PC-3 (cell line): ENCODE results near the gene FAM114A1. TPM values are rescaled to one million over a fixed set of nuclear protein-coding genes. Genes with fewer than 3 reads are reported as not detected.

Source experiments
- ATAC-seq: fragments of 200-7000 bp; cut with Tn5 transposase; 2 replicates; pipeline ENCODE4 v1.9.1; 2020; ENCODE audit warnings: mild to moderate bottlenecking, moderate library complexity
- BruUV-seq: library from RNA; stranded (reverse); fragments of 400-500 nt; replicated peaks from 2 replicates; lab custom pipeline; 2021; lab: Mats Ljungman, UMichigan
- CTCF ChIA-PET: fragments of 300-600 bp; sonication (Branson Sonifier 250); formaldehyde crosslinking; loops from one replicate; lab custom pipeline; 2022; ENCODE audit warnings: antibody characterized with exemption; lab: Charles Lee
- POLR2A ChIA-PET: fragments of 300-600 bp; sonication (Branson Sonifier 250); formaldehyde crosslinking; loops from one replicate; lab custom pipeline; 2022; ENCODE audit warnings: antibody characterized with exemption; ENCODE audit not compliant: unreplicated experiment; lab: Charles Lee
- DNase-seq: peaks from one replicate; pipeline ENCODE4 v3.0.0-alpha.2; 2015
- H2AFZ ChIP-seq: fragments of 300-600 bp; sonication (generic); 2 replicates; pipeline ENCODE4 v1.6.0; 2016; ENCODE audit warnings: antibody characterized with exemption, low read length
- H3F3A ChIP-seq: fragments of 300-600 bp; sonication (generic); one replicate; pipeline ENCODE4 v1.6.0; 2017; ENCODE audit warnings: antibody characterized with exemption, low read length, control low read depth, mild to moderate bottlenecking; ENCODE audit not compliant: unreplicated experiment
- H3K27ac ChIP-seq: fragments of 300-600 bp; sonication (generic); 2 replicates; pipeline ENCODE4 v1.5.1; 2016; ENCODE audit warnings: mild to moderate bottlenecking, low read length
- H3K27me3 ChIP-seq: fragments of 300-600 bp; sonication (generic); 2 replicates; pipeline ENCODE4 v1.6.1; 2016; ENCODE audit warnings: low read length, mixed read lengths
- H3K36me3 ChIP-seq: fragments of 300-600 bp; sonication (generic); 2 replicates; pipeline ENCODE4 v1.6.1; 2016; ENCODE audit warnings: low read depth, mixed run types, low read length, mixed read lengths
- H3K4me1 ChIP-seq: fragments of 300-600 bp; sonication (generic); 2 replicates; pipeline ENCODE4 v1.5.1; 2016; ENCODE audit warnings: low read length; ENCODE audit not compliant: insufficient read depth
- H3K4me2 ChIP-seq: fragments of 300-600 bp; sonication (generic); 2 replicates; pipeline ENCODE4 v1.6.0; 2016; ENCODE audit warnings: low read length
- H3K4me3 ChIP-seq: fragments of 300-600 bp; sonication (generic); 2 replicates; pipeline ENCODE4 v1.5.1; 2016; ENCODE audit warnings: mild to moderate bottlenecking, low read length, mixed read lengths
- H3K79me2 ChIP-seq: fragments of 300-600 bp; sonication (generic); 2 replicates; pipeline ENCODE4 v1.6.1; 2017; ENCODE audit warnings: low read length, mixed read lengths
- H3K9ac ChIP-seq: fragments of 300-600 bp; sonication (generic); 2 replicates; pipeline ENCODE4 v1.6.0; 2016; ENCODE audit warnings: mild to moderate bottlenecking, low read length
- H3K9me2 ChIP-seq: fragments of 300-600 bp; sonication (generic); replicated peaks from 2 replicates; pipeline ENCODE4 v1.6.1; 2016; ENCODE audit warnings: mixed run types, low read length, mixed read lengths
- H3K9me3 ChIP-seq: fragments of 300-600 bp; sonication (generic); 2 replicates; pipeline ENCODE4 v1.6.1; 2016; ENCODE audit warnings: low read length, mixed read lengths
- H4K20me1 ChIP-seq: fragments of 300-600 bp; sonication (generic); 2 replicates; pipeline ENCODE4 v1.6.1; 2016; ENCODE audit warnings: low read length, mixed read lengths
- EZH2 ChIP-seq: fragments of 300-600 bp; sonication (generic); IDR thresholded peaks from one replicate; pipeline ENCODE4 v1.6.1; 2017; ENCODE audit warnings: antibody characterized with exemption, mild to moderate bottlenecking, low read length; ENCODE audit not compliant: unreplicated experiment
- EZH2phosphoT487 ChIP-seq: fragments of 300-600 bp; sonication (generic); IDR thresholded peaks from 2 replicates; pipeline ENCODE4 v1.6.1; 2018; ENCODE audit warnings: mild to moderate bottlenecking, antibody characterized with exemption, low read length, borderline replicate concordance
- intact Hi-C: fragments of 100-400 bp; cut with micrococcal nuclease; formaldehyde crosslinking; loops from 2 replicates; pipeline ENCODE4 v1.9.0; 2023
- total RNA-seq: library from RNA; depleted of rRNA; stranded (reverse); fragments of >200 nt; gene quantifications from 2 replicates; pipeline ENCODE4 v1.2.3, GENCODE V29; 2014
- TF ChIP-seq, protein P1 (sequence below): fragments of 300-600 bp; sonication (generic); conservative IDR thresholded peaks from 2 replicates; pipeline ENCODE4 v1.5.1; 2017; ENCODE audit warnings: antibody characterized with exemption, low read depth, mild to moderate bottlenecking, low read length

Gene FAM114A1
- total RNA-seq, 1 experiment from 2014 or later = 25.0 TPM

DNA sequence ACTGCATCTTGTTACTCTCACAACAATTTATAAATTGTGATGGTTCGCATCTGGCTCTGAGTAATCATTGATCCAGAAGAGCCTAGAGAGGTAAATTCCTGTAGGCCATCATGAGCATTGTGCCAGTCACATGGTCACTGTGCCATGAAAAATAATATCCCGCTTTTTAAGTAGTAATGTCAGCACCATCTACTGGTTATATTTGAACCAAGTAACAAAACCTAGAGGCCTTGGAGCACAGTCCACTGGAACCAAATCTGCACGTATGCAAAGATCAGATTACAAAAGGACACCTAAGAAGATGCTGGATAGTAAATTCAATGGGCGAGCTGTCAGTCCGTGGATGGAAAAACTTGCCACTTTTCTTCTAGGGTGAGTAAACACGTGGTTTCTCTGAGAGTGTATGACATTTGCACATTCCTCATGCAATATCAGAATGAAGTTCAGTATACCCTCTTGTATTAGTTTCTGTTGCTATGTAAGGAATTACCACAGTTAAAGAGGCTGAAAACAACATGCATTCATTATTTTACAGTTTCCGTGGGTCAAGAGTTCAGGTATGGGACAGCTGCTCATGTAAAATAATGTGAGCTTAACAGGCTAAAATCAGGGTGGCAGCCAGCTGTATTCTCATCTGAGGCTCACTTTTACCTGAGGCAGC lies 26.8 kb downstream of the FAM114A1 start:
- DNase-seq = peak; percentile 39
- Histone ChIP-seq H3K9me2 (no peaks in the 10 kb centered on the region), H3K9me3 (no peaks in the 10 kb centered on the region), H3K4me1 (peaks cover 13% of the 10 kb centered on the region), H3K4me3 (no peak overlapping the region), H3K9ac (no peak overlapping the region), H3K27me3 (no peaks in the 10 kb centered on the region), H2AFZ (no peak overlapping the region), H3K36me3 (peaks cover 4% of the 10 kb centered on the region; the same call in 1 of the 2 replicates), H4K20me1 (no peaks in the 10 kb centered on the region), H3K27ac (no peak overlapping the region), H3K4me2 (no peak overlapping the region), H3K79me2 (no peaks in the 10 kb centered on the region), H3F3A (no peaks in the 10 kb centered on the region)
- peak; percentile 49; the same call in 1 of the 2 replicates for ATAC-seq
- CTCF ChIA-PET = no interaction called here
- BruUV-seq = no TSS peak
- intact Hi-C loops = loop anchor here (2.0 kb wide), 1 partner anchor 136 kb away; no protein-coding TSS in a partner anchor
- TF ChIP-seq EZH2phosphoT487 (no peak), EZH2 (no peak)
- TF ChIP-seq, protein P1, sequence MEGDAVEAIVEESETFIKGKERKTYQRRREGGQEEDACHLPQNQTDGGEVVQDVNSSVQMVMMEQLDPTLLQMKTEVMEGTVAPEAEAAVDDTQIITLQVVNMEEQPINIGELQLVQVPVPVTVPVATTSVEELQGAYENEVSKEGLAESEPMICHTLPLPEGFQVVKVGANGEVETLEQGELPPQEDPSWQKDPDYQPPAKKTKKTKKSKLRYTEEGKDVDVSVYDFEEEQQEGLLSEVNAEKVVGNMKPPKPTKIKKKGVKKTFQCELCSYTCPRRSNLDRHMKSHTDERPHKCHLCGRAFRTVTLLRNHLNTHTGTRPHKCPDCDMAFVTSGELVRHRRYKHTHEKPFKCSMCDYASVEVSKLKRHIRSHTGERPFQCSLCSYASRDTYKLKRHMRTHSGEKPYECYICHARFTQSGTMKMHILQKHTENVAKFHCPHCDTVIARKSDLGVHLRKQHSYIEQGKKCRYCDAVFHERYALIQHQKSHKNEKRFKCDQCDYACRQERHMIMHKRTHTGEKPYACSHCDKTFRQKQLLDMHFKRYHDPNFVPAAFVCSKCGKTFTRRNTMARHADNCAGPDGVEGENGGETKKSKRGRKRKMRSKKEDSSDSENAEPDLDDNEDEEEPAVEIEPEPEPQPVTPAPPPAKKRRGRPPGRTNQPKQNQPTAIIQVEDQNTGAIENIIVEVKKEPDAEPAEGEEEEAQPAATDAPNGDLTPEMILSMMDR = peak; percentile 45
- POLR2A ChIA-PET = no interaction called here

GRCh38 chr4:38896940-38897339 lies 29.3 kb downstream of the FAM114A1 start:
- H3K9ac ChIP-seq = no peak overlapping the region
- no peaks in the 10 kb centered on the region for H3K27me3 ChIP-seq
- peaks cover 4% of the 10 kb centered on the region; the same call in 1 of the 2 replicates for H3K36me3 ChIP-seq
- CTCF ChIA-PET = no interaction called here
- no peaks in the 10 kb centered on the region for H3K4me1 ChIP-seq
- no peak overlapping the region for H3K27ac ChIP-seq
- H3K4me3 ChIP-seq = no peak overlapping the region
- BruUV-seq = no TSS peak
- no peak overlapping the region for H3K4me2 ChIP-seq
- H3K79me2 ChIP-seq = no peaks in the 10 kb centered on the region
- H3K9me3 ChIP-seq = no peaks in the 10 kb centered on the region
- H4K20me1 ChIP-seq = no peaks in the 10 kb centered on the region
- POLR2A ChIA-PET = no interaction called here
- TF ChIP-seq EZH2 (no peak), EZH2phosphoT487 (no peak)
- TF ChIP-seq, protein P1 = no peak
- no peaks in the 10 kb centered on the region for H3F3A ChIP-seq
- ATAC-seq (no peak), DNase-seq (no peak)
- intact Hi-C loops = no loop called here
- H2AFZ ChIP-seq = no peak overlapping the region
- no peaks in the 10 kb centered on the region for H3K9me2 ChIP-seq

- ChIA-PET CTCF (no interaction called here), POLR2A (no interaction called here)
- H3K9me2 ChIP-seq = no peaks in the 10 kb centered on the region
- H4K20me1 ChIP-seq = no peaks in the 10 kb centered on the region
- no peaks in the 10 kb centered on the region for H3K27me3 ChIP-seq
- no peak overlapping the region for H3K27ac ChIP-seq
- no peak for DNase-seq
- H3K4me2 ChIP-seq = no peak overlapping the region
- TF ChIP-seq EZH2phosphoT487 = no peak
- no peak for TF ChIP-seq EZH2
- ATAC-seq = no peak
- H3K4me1 ChIP-seq = no peaks in the 10 kb centered on the region
- BruUV-seq = no TSS peak
- no peaks in the 10 kb centered on the region for H3K9me3 ChIP-seq
- no peak overlapping the region for H3K9ac ChIP-seq
- H2AFZ ChIP-seq = no peak overlapping the region
- no peak overlapping the region for H3K4me3 ChIP-seq
- intact Hi-C loops = no loop called here
- no peaks in the 10 kb centered on the region for H3K79me2 ChIP-seq
- peaks cover 4% of the 10 kb centered on the region; the same call in 1 of the 2 replicates for H3K36me3 ChIP-seq
- no peaks in the 10 kb centered on the region for H3F3A ChIP-seq
Observed at GRCh38 chr4:38898245-38898644, 30.6 kb downstream of the FAM114A1 start.
